Upper lobe of left lung (tissue), 4 donors: ENCODE measurements around the gene PGM5.

ENCODE experiments used
- EP300 ChIP-seq, 4 donors: sonication (generic); formaldehyde crosslinking; IDR thresholded peaks; one replicate each; pipeline ENCODE4 v1.5.1; 2017; ENCODE audit warnings: antibody characterized with exemption in 4 of 4, control low read depth in 2 of 4
- POLR2A ChIP-seq, 4 donors: fragments of 450-650 bp; IDR thresholded peaks; one replicate each; pipeline ENCODE4 v1.5.1; 2016 to 2017; ENCODE audit warnings: antibody characterized with exemption in 4 of 4, mild to moderate bottlenecking in 2 of 4
- POLR2AphosphoS5 ChIP-seq, 2 donors: sonication (generic); formaldehyde crosslinking; IDR thresholded peaks; one replicate each; pipeline ENCODE4 v1.5.1; 2017; ENCODE audit warnings: antibody characterized with exemption in 2 of 2
- TF ChIP-seq, protein P1 (sequence below), 6 experiments: fragments of 450-650 bp in 4 of 6; fragments of 200-600 bp in 2 of 6; sonication (generic) in 2 of 6; IDR thresholded peaks; one replicate each; pipeline ENCODE4 v1.5.1; 2016 to 2019; ENCODE audit warnings: antibody characterized with exemption in 6 of 6

DNA sequence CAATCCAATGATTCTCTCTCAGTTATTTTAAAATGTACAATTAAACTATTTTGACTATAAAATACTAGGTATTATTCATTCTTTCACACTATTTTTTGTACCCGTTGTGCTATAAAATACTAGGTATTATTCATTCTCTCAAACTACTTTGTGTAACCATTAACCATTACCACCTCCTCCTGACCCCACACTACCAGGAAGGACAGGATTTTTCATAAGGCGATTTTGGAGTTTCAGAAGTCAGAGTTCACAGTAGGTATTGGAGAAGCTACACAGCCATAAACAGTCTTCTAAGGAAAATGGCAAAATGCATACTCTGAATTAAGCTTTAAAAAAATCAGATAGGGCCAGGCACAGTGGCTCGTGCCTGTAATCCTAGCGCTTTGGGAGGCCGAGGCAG is 219.4 kb downstream of the PGM5 start:
- TF ChIP-seq EP300 (IDR thresholded peaks at IDR 0.05) (no peak), POLR2A (IDR thresholded peaks at IDR 0.05) (no peak), POLR2AphosphoS5 (IDR thresholded peaks at IDR 0.05) (no peak)
- TF ChIP-seq, protein P1, sequence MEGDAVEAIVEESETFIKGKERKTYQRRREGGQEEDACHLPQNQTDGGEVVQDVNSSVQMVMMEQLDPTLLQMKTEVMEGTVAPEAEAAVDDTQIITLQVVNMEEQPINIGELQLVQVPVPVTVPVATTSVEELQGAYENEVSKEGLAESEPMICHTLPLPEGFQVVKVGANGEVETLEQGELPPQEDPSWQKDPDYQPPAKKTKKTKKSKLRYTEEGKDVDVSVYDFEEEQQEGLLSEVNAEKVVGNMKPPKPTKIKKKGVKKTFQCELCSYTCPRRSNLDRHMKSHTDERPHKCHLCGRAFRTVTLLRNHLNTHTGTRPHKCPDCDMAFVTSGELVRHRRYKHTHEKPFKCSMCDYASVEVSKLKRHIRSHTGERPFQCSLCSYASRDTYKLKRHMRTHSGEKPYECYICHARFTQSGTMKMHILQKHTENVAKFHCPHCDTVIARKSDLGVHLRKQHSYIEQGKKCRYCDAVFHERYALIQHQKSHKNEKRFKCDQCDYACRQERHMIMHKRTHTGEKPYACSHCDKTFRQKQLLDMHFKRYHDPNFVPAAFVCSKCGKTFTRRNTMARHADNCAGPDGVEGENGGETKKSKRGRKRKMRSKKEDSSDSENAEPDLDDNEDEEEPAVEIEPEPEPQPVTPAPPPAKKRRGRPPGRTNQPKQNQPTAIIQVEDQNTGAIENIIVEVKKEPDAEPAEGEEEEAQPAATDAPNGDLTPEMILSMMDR (IDR thresholded peaks at IDR 0.05) = no peak
